Measurements from ENCODE around the gene FRMD4A.

The FRMD4A gene

GRCh38 chr10:14312014-14312413 lies 18.7 kb downstream of the FRMD4A start:
- Histone ChIP-seq H3K27ac (ENCODE audit: low read length) (no peak overlapping the region), H3K27me3 (ENCODE audit: low read depth, low read length) (no peaks in the 10 kb centered on the region), H3K4me1 (ENCODE audit: control insufficient read depth in 1 of 2, insufficient read depth in 2 of 2, low read length in 2 of 2) (no peaks in the 10 kb centered on the region), H3K9me3 (ENCODE audit: control insufficient read depth in 1 of 2, low read length in 2 of 2) (no peaks in the 10 kb centered on the region), H3K36me3 (ENCODE audit: control insufficient read depth in 1 of 2, insufficient read depth in 2 of 2, low read length in 2 of 2) (no peaks in the 10 kb centered on the region), H3K4me3 (ENCODE audit: low read depth in 1 of 2, low read length in 2 of 2) (no peak overlapping the region)

DNA sequence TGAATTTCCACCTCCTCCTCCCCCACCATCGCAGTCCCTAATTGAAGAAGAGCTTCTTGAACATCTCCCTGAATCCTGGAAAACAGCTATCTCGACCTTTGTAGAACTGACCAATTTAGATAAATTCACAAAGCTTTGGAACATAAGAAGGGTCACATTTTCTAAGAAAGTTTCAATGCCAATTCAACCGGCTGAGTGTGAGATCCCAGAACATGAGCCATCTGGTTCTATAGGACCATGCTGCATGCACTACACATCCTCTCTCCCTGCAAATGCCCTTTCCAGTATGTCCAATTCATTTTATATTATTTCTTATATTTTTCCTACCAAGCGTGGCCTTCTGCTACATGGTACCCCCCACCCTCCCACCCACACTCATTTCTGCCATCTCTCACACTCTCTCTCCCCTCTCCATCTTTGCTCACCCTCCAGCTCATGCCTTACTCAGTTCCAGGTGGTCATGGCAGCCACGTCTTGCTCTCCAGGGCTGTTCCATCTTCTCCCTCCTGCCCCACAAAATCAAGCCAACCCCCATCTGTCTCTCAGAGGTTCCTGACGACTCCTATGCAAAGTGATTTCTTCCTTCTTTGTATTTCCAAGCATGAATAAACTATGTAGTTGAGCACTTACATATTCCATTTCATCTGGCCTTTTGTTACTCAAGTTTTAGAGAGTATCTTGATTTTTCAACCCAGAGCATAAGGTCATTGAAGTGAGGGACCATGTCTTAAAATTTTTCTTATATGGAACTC lies 19.3 kb downstream of the FRMD4A start:
- H3K4me1 ChIP-seq (ENCODE audit: control insufficient read depth in 1 of 2, insufficient read depth in 2 of 2, low read length in 2 of 2), result no peaks in the 10 kb centered on the region
- no peak overlapping the region for H3K4me3 ChIP-seq (ENCODE audit: low read depth in 1 of 2, low read length in 2 of 2)
- H3K27me3 ChIP-seq (ENCODE audit: low read depth, low read length), result no peaks in the 10 kb centered on the region
- H3K9me3 ChIP-seq (ENCODE audit: control insufficient read depth in 1 of 2, low read length in 2 of 2), result no peaks in the 10 kb centered on the region
- H3K27ac ChIP-seq (ENCODE audit: low read length), result no peak overlapping the region
- H3K36me3 ChIP-seq (ENCODE audit: control insufficient read depth in 1 of 2, insufficient read depth in 2 of 2, low read length in 2 of 2), result no peaks in the 10 kb centered on the region

- Histone ChIP-seq H3K27ac (ENCODE audit: low read length) (no peak overlapping the region), H3K36me3 (ENCODE audit: control insufficient read depth in 1 of 2, insufficient read depth in 2 of 2, low read length in 2 of 2) (no peaks in the 10 kb centered on the region), H3K9me3 (ENCODE audit: control insufficient read depth in 1 of 2, low read length in 2 of 2) (no peaks in the 10 kb centered on the region), H3K4me3 (ENCODE audit: low read depth in 1 of 2, low read length in 2 of 2) (no peak overlapping the region), H3K27me3 (ENCODE audit: low read depth, low read length) (no peaks in the 10 kb centered on the region), H3K4me1 (ENCODE audit: control insufficient read depth in 1 of 2, insufficient read depth in 2 of 2, low read length in 2 of 2) (no peaks in the 10 kb centered on the region)
These were observed 21.1 kb downstream of the FRMD4A start for GRCh38 chr10:14309593-14309992.

DNA sequence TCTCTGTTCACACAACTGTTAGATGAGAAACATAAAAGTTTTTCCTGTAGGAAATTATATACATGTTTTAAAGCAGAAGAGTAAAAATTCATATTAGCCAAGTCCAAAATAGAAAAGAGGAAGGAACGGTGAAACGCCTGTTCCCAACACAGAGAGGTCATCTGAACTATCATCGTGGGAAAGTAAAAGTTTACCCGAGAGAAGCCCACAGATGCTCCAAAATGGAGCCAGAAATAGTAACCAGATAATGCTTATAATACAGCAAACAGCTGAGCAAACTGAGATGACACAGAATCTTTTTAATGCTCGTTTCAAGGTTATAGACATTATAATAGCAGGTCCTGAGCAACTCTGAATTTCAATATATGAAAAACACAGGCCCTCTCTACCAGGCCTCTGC lies 24.5 kb downstream of the FRMD4A start:
- H3K4me3 ChIP-seq (ENCODE audit: low read depth in 1 of 2, low read length in 2 of 2), result no peak overlapping the region
- no peaks in the 10 kb centered on the region for H3K27me3 ChIP-seq (ENCODE audit: low read depth, low read length)
- no peak overlapping the region for H3K27ac ChIP-seq (ENCODE audit: low read length)
- no peaks in the 10 kb centered on the region for H3K4me1 ChIP-seq (ENCODE audit: control insufficient read depth in 1 of 2, insufficient read depth in 2 of 2, low read length in 2 of 2)
- no peaks in the 10 kb centered on the region for H3K36me3 ChIP-seq (ENCODE audit: control insufficient read depth in 1 of 2, insufficient read depth in 2 of 2, low read length in 2 of 2)
- no peaks in the 10 kb centered on the region for H3K9me3 ChIP-seq (ENCODE audit: control insufficient read depth in 1 of 2, low read length in 2 of 2)

DNA sequence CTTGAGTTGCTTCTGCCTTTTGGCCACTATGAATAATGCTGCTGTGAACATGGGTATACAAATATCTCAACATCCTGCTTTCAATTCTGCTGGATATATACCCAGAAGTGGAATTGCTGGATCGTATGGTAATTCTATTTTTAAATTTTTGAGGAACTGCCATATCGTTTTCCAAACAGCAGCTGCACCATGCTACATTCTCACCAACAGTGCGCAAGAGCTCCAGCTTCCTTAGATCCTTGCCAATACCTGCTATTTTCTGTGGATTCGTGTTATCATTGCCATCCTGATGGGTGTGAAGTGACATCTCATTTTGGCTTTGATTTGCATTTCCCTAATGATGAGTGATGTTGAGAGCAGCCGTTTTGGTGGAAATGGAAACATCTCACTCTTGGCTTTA lies 26.7 kb downstream of the FRMD4A start:
- Histone ChIP-seq H3K4me1 (ENCODE audit: control insufficient read depth in 1 of 2, insufficient read depth in 2 of 2, low read length in 2 of 2) (no peaks in the 10 kb centered on the region), H3K9me3 (ENCODE audit: control insufficient read depth in 1 of 2, low read length in 2 of 2) (no peaks in the 10 kb centered on the region), H3K36me3 (ENCODE audit: control insufficient read depth in 1 of 2, insufficient read depth in 2 of 2, low read length in 2 of 2) (no peaks in the 10 kb centered on the region), H3K27ac (ENCODE audit: low read length) (no peak overlapping the region), H3K27me3 (ENCODE audit: low read depth, low read length) (no peaks in the 10 kb centered on the region), H3K4me3 (ENCODE audit: low read depth in 1 of 2, low read length in 2 of 2) (no peak overlapping the region)

- no peaks in the 10 kb centered on the region for H3K27me3 ChIP-seq (ENCODE audit: low read depth, low read length)
- H3K4me1 ChIP-seq (ENCODE audit: control insufficient read depth in 1 of 2, insufficient read depth in 2 of 2, low read length in 2 of 2), result no peaks in the 10 kb centered on the region
- H3K27ac ChIP-seq (ENCODE audit: low read length), result no peak overlapping the region
- H3K9me3 ChIP-seq (ENCODE audit: control insufficient read depth in 1 of 2, low read length in 2 of 2), result no peaks in the 10 kb centered on the region
- no peak overlapping the region for H3K4me3 ChIP-seq (ENCODE audit: low read depth in 1 of 2, low read length in 2 of 2)
- H3K36me3 ChIP-seq (ENCODE audit: control insufficient read depth in 1 of 2, insufficient read depth in 2 of 2, low read length in 2 of 2), result no peaks in the 10 kb centered on the region
These were observed 28.7 kb downstream of the FRMD4A start for GRCh38 chr10:14302035-14302434.

DNA sequence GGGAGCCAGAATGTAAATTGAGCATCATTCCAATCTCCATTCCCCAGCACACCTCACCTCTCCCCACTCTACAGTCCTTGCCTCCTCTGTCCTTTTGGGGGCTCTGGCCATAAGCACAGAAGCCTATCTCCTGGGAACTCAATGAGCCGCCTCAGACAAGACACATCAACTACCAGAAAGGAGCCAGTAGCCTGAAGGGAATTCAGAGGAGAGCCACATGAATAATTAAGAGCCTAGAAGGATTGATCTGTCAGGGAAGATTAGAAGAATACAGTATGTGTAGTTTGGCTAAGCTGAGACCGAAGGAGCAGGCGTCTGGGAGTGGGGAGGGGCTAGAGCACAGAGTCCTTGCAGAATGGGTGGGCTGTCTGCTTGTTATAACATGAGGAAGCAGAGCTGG lies 31.2 kb downstream of the FRMD4A start:
- no peaks in the 10 kb centered on the region for H3K36me3 ChIP-seq (ENCODE audit: control insufficient read depth in 1 of 2, insufficient read depth in 2 of 2, low read length in 2 of 2)
- no peaks in the 10 kb centered on the region for H3K27me3 ChIP-seq (ENCODE audit: low read depth, low read length)

GRCh38 chr10:14296065-14296709 lies 34.5 kb downstream of the FRMD4A start:
- H3K4me3 ChIP-seq (ENCODE audit: low read depth in 1 of 2, low read length in 2 of 2), result no peak overlapping the region
- H3K27me3 ChIP-seq (ENCODE audit: low read depth, low read length), result no peaks in the 10 kb centered on the region
- peaks cover 0 to 7% of the 10 kb centered on the region in 2 donors for H3K4me1 ChIP-seq (ENCODE audit: control insufficient read depth in 1 of 2, insufficient read depth in 2 of 2, low read length in 2 of 2)
- no peak overlapping the region for H3K27ac ChIP-seq (ENCODE audit: low read length)
- H3K9me3 ChIP-seq (ENCODE audit: control insufficient read depth in 1 of 2, low read length in 2 of 2), result peaks cover 0 to 4% of the 10 kb centered on the region in 2 donors
- H3K36me3 ChIP-seq (ENCODE audit: control insufficient read depth in 1 of 2, insufficient read depth in 2 of 2, low read length in 2 of 2), result no peaks in the 10 kb centered on the region

More for the DNA sequence above, 31.2 kb downstream of the FRMD4A start:
- Histone ChIP-seq H3K9me3 (ENCODE audit: control insufficient read depth in 1 of 2, low read length in 2 of 2) (no peaks in the 10 kb centered on the region), H3K4me1 (ENCODE audit: control insufficient read depth in 1 of 2, insufficient read depth in 2 of 2, low read length in 2 of 2) (peaks cover 0 to 7% of the 10 kb centered on the region in 2 donors), H3K4me3 (ENCODE audit: low read depth in 1 of 2, low read length in 2 of 2) (no peak overlapping the region), H3K27ac (ENCODE audit: low read length) (no peak overlapping the region)

GRCh38 chr10:14294347-14295059 lies 36.2 kb downstream of the FRMD4A start:
- no peak overlapping the region for H3K4me3 ChIP-seq (ENCODE audit: low read depth in 1 of 2, low read length in 2 of 2)
- peaks cover 0 to 7% of the 10 kb centered on the region in 2 donors for H3K4me1 ChIP-seq (ENCODE audit: control insufficient read depth in 1 of 2, insufficient read depth in 2 of 2, low read length in 2 of 2)
- H3K9me3 ChIP-seq (ENCODE audit: control insufficient read depth in 1 of 2, low read length in 2 of 2), result peaks cover 0 to 4% of the 10 kb centered on the region in 2 donors
- H3K36me3 ChIP-seq (ENCODE audit: control insufficient read depth in 1 of 2, insufficient read depth in 2 of 2, low read length in 2 of 2), result no peaks in the 10 kb centered on the region
- H3K27ac ChIP-seq (ENCODE audit: low read length), result no peak overlapping the region
- H3K27me3 ChIP-seq (ENCODE audit: low read depth, low read length), result no peaks in the 10 kb centered on the region

DNA sequence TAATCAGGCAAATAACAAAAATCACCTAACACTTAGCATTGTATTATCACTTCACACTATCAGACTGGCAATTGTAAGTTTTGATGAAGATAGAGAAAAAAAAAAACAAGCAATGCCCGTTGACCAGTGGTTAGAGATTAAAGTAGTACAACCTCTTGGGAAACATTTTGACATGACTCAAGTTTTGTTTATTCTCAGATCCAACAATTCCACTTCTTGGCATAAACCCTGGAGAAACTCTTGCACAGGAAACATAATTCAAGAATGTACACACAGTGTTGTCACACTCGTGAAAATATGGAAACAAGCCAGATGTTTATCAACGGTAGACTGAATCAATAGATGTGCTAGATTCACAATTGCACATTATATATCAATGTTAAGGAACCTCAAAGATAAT lies 37.2 kb downstream of the FRMD4A start:
- H3K9me3 ChIP-seq (ENCODE audit: control insufficient read depth in 1 of 2, low read length in 2 of 2), result peaks cover 0 to 4% of the 10 kb centered on the region in 2 donors
- H3K27ac ChIP-seq (ENCODE audit: low read length), result no peak overlapping the region
- H3K4me1 ChIP-seq (ENCODE audit: control insufficient read depth in 1 of 2, insufficient read depth in 2 of 2, low read length in 2 of 2), result peaks cover 0 to 7% of the 10 kb centered on the region in 2 donors
- no peaks in the 10 kb centered on the region for H3K36me3 ChIP-seq (ENCODE audit: control insufficient read depth in 1 of 2, insufficient read depth in 2 of 2, low read length in 2 of 2)
- no peaks in the 10 kb centered on the region for H3K27me3 ChIP-seq (ENCODE audit: low read depth, low read length)
- H3K4me3 ChIP-seq (ENCODE audit: low read depth in 1 of 2, low read length in 2 of 2), result no peak overlapping the region

GRCh38 chr10:14291296-14291695 lies 39.4 kb downstream of the FRMD4A start:
- Histone ChIP-seq H3K4me3 (ENCODE audit: low read depth in 1 of 2, low read length in 2 of 2) (no peak overlapping the region), H3K27ac (ENCODE audit: low read length) (no peak overlapping the region), H3K36me3 (ENCODE audit: control insufficient read depth in 1 of 2, insufficient read depth in 2 of 2, low read length in 2 of 2) (no peaks in the 10 kb centered on the region), H3K27me3 (ENCODE audit: low read depth, low read length) (no peaks in the 10 kb centered on the region), H3K9me3 (ENCODE audit: control insufficient read depth in 1 of 2, low read length in 2 of 2) (peaks cover 0 to 4% of the 10 kb centered on the region in 2 donors), H3K4me1 (ENCODE audit: control insufficient read depth in 1 of 2, insufficient read depth in 2 of 2, low read length in 2 of 2) (peaks cover 0 to 6% of the 10 kb centered on the region in 2 donors)
